ENCODE data around the gene AKAP17A.

The AKAP17A gene

GRCh38 chrX:1591102-1591862 is at the start of gene AKAP17A:
AKAP17A (plus strand) TSS chrX:1591604; CDS start chrX:1593463, 1,859 bp downstream.
- Histone ChIP-seq H3K4me3 (ENCODE audit: low read depth, low read length) (peak within 1 kb of the TSS; percentile 94), H3K36me3 (peaks cover 28% of the 10 kb centered on the region), H3K9me3 (ENCODE audit: severe bottlenecking) (no peaks in the 10 kb centered on the region), H3K27ac (peak within 1 kb of the TSS; percentile 73), H3K27me3 (ENCODE audit: insufficient read depth, low read depth, severe bottlenecking) (no peaks in the 10 kb centered on the region)
- peak; percentile 98 for DNase-seq
- no peak for TF ChIP-seq CTCF (IDR thresholded peaks at IDR 0.05; ENCODE audit: low read depth, low read length)

- Histone ChIP-seq H3K4me3 (ENCODE audit: low read depth, low read length) (no peak overlapping the region), H3K27ac (no peak overlapping the region), H3K9me3 (ENCODE audit: severe bottlenecking) (no peaks in the 10 kb centered on the region), H3K27me3 (ENCODE audit: insufficient read depth, low read depth, severe bottlenecking) (no peaks in the 10 kb centered on the region), H3K36me3 (no peaks in the 10 kb centered on the region)
- no peak for TF ChIP-seq CTCF (IDR thresholded peaks at IDR 0.05; ENCODE audit: low read depth, low read length)
- DNase-seq, result no peak
Observed at GRCh38 chrX:1542994-1543725, 48.2 kb upstream of the AKAP17A start.

GRCh38 chrX:1545776-1546408 is 45.5 kb upstream of the AKAP17A start:
- no peak overlapping the region for H3K4me3 ChIP-seq (ENCODE audit: low read depth, low read length)
- no peak overlapping the region for H3K27ac ChIP-seq
- DNase-seq, result no peak
- no peaks in the 10 kb centered on the region for H3K27me3 ChIP-seq (ENCODE audit: insufficient read depth, low read depth, severe bottlenecking)
- no peaks in the 10 kb centered on the region for H3K9me3 ChIP-seq (ENCODE audit: severe bottlenecking)
- H3K36me3 ChIP-seq, result no peaks in the 10 kb centered on the region
- no peak for TF ChIP-seq CTCF (IDR thresholded peaks at IDR 0.05; ENCODE audit: low read depth, low read length)

GRCh38 chrX:1546691-1547251 is 44.6 kb upstream of the AKAP17A start:
- no peak overlapping the region for H3K4me3 ChIP-seq (ENCODE audit: low read depth, low read length)
- TF ChIP-seq CTCF (IDR thresholded peaks at IDR 0.05; ENCODE audit: low read depth, low read length), result no peak
- no peaks in the 10 kb centered on the region for H3K36me3 ChIP-seq
- H3K27ac ChIP-seq, result no peak overlapping the region
- no peaks in the 10 kb centered on the region for H3K27me3 ChIP-seq (ENCODE audit: insufficient read depth, low read depth, severe bottlenecking)
- DNase-seq, result no peak
- no peaks in the 10 kb centered on the region for H3K9me3 ChIP-seq (ENCODE audit: severe bottlenecking)

- Histone ChIP-seq H3K9me3 (ENCODE audit: severe bottlenecking) (peaks cover 8% of the 10 kb centered on the region), H3K27ac (no peak overlapping the region), H3K27me3 (ENCODE audit: insufficient read depth, low read depth, severe bottlenecking) (no peaks in the 10 kb centered on the region), H3K4me3 (ENCODE audit: low read depth, low read length) (no peak overlapping the region), H3K36me3 (no peaks in the 10 kb centered on the region)
- TF ChIP-seq CTCF (IDR thresholded peaks at IDR 0.05; ENCODE audit: low read depth, low read length), result no peak
- DNase-seq, result no peak
Observed at GRCh38 chrX:1551959-1552546, 39.4 kb upstream of the AKAP17A start.

Data from WERI-Rb-1 (cell line).